ENCODE data around the gene ZNF408. TPM values are rescaled to one million over a fixed set of nuclear protein-coding genes. Genes with fewer than 3 reads are reported as not detected.

The ZNF408 gene
- polyA plus RNA-seq, 1 experiment, result 6.9 TPM

DNA sequence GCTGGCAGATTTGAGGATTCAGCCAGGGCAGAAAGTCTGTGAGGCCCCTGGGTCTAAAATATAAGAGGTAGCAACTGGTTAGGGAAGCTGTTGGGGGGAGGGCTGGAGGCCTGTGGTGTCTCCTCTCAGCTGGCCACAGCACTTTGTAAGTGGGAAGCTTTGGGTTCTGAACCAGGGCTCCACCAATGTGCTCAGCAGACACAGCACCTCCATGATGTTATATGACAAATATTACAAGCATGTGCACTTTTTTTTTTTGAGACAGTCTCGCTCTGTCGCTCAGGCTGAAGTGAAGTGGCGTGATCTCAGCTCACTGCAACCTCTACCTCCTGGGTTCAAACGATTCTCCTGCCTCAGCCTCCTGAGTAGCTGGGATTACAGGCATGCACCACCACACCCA lies 8.4 kb upstream of the ZNF408 start:
- H3K4me3 ChIP-seq (ENCODE audit: low read depth, low read length), result no peak overlapping the region
- POLR2A ChIA-PET, result no interaction called here
- H3K36me3 ChIP-seq (ENCODE audit: control insufficient read depth, insufficient read depth, low read length), result peaks cover 35% of the 10 kb centered on the region
- no peaks in the 10 kb centered on the region for H3K27me3 ChIP-seq (ENCODE audit: control insufficient read depth, insufficient read depth, low read length)
- CTCF ChIA-PET, result interaction anchor here (0.6 kb wide), 1 partner anchor 9 kb away, joined by 5 read pairs; no protein-coding TSS in a partner anchor
- TF ChIP-seq, protein P1, sequence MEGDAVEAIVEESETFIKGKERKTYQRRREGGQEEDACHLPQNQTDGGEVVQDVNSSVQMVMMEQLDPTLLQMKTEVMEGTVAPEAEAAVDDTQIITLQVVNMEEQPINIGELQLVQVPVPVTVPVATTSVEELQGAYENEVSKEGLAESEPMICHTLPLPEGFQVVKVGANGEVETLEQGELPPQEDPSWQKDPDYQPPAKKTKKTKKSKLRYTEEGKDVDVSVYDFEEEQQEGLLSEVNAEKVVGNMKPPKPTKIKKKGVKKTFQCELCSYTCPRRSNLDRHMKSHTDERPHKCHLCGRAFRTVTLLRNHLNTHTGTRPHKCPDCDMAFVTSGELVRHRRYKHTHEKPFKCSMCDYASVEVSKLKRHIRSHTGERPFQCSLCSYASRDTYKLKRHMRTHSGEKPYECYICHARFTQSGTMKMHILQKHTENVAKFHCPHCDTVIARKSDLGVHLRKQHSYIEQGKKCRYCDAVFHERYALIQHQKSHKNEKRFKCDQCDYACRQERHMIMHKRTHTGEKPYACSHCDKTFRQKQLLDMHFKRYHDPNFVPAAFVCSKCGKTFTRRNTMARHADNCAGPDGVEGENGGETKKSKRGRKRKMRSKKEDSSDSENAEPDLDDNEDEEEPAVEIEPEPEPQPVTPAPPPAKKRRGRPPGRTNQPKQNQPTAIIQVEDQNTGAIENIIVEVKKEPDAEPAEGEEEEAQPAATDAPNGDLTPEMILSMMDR (IDR thresholded peaks at IDR 0.05; ENCODE audit: insufficient read depth, low read depth, low read length), result no peak
- DNase-seq (ENCODE audit: low read depth), result no peak

DNA sequence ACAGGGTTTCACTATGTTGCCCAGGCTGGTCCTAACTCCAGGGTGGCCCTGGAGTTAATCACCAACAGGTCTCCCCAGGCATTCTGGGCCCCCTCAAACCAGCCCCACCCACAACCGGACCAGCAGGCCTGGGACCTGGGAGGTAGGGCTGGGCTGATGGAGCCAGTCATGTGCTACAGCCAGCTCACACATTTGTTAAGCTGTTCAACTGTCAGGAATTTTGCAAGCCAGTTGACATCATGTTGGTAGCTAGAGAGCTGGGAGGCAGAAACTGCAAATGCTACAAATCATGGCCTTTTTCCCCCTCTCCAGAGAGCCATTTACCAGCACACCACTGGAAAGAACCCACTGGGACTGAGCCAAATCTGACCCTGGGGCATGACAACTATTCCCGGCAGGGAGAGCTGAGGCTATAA lies 7.2 kb upstream of the ZNF408 start:
- Histone ChIP-seq H3K27me3 (ENCODE audit: control insufficient read depth, insufficient read depth, low read length) (no peaks in the 10 kb centered on the region), H3K4me3 (ENCODE audit: low read depth, low read length) (no peak overlapping the region), H3K36me3 (ENCODE audit: control insufficient read depth, insufficient read depth, low read length) (peaks cover 33% of the 10 kb centered on the region)
- TF ChIP-seq, protein P1 (IDR thresholded peaks at IDR 0.05; ENCODE audit: insufficient read depth, low read depth, low read length), result no peak
- POLR2A ChIA-PET, result no interaction called here
- no peak for DNase-seq (ENCODE audit: low read depth)
- CTCF ChIA-PET, result interaction anchor here (0.9 kb wide), 1 partner anchor 9 kb away, joined by 3 read pairs; no protein-coding TSS in a partner anchor

DNA sequence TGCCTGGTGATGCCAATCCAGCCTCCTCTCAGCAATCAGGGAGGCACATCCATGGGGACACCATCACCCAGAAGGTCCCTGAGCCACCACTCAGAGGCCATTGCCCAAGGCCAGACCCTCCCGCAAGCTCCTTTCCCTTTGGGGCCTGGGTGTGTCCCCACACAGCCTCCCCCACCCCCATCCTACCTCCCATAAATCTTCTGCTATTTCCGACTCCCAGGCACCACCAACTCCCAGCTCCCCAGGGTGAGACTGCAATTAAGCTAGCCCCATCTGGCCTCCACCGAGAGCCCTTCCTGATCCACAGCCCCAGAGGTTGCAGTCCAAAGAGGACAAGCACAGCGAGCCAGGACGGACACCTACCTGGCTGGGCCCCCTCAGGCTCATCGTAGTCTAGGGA lies 6.8 kb upstream of the ZNF408 start:
- ChIA-PET CTCF (interaction anchor here (0.9 kb wide), 1 partner anchor 9 kb away, joined by 3 read pairs; no protein-coding TSS in a partner anchor), POLR2A (no interaction called here)
- no peak for DNase-seq (ENCODE audit: low read depth)
- Histone ChIP-seq H3K4me3 (ENCODE audit: low read depth, low read length) (no peak overlapping the region), H3K27me3 (ENCODE audit: control insufficient read depth, insufficient read depth, low read length) (no peaks in the 10 kb centered on the region), H3K36me3 (ENCODE audit: control insufficient read depth, insufficient read depth, low read length) (peaks cover 33% of the 10 kb centered on the region)
- TF ChIP-seq, protein P1 (IDR thresholded peaks at IDR 0.05; ENCODE audit: insufficient read depth, low read depth, low read length), result no peak

DNA sequence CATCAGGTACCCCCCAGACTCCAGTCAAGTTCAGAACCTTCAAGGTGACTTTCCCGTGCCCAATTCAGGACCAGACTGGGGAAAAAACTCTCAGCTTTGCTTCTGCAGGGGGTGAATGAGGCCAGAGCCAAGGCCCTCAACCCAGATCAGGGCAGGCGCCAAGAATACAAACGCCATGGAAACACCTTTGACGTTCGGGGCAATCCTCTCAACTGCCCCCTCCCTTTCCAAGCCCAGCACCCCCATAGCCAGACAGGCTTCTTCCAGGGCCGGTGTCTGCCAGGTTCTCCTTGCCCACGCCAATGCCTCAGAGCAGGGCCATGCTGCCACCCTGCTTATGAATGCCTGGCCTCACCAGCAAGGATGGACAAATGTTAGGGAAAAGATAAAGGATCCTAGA lies 6.2 kb upstream of the ZNF408 start:
- ChIA-PET CTCF (no interaction called here), POLR2A (no interaction called here)
- Histone ChIP-seq H3K27me3 (ENCODE audit: control insufficient read depth, insufficient read depth, low read length) (no peaks in the 10 kb centered on the region), H3K4me3 (ENCODE audit: low read depth, low read length) (no peak overlapping the region), H3K36me3 (ENCODE audit: control insufficient read depth, insufficient read depth, low read length) (peaks cover 33% of the 10 kb centered on the region)
- no peak for DNase-seq (ENCODE audit: low read depth)
- TF ChIP-seq, protein P1 (IDR thresholded peaks at IDR 0.05; ENCODE audit: insufficient read depth, low read depth, low read length), result no peak

DNA sequence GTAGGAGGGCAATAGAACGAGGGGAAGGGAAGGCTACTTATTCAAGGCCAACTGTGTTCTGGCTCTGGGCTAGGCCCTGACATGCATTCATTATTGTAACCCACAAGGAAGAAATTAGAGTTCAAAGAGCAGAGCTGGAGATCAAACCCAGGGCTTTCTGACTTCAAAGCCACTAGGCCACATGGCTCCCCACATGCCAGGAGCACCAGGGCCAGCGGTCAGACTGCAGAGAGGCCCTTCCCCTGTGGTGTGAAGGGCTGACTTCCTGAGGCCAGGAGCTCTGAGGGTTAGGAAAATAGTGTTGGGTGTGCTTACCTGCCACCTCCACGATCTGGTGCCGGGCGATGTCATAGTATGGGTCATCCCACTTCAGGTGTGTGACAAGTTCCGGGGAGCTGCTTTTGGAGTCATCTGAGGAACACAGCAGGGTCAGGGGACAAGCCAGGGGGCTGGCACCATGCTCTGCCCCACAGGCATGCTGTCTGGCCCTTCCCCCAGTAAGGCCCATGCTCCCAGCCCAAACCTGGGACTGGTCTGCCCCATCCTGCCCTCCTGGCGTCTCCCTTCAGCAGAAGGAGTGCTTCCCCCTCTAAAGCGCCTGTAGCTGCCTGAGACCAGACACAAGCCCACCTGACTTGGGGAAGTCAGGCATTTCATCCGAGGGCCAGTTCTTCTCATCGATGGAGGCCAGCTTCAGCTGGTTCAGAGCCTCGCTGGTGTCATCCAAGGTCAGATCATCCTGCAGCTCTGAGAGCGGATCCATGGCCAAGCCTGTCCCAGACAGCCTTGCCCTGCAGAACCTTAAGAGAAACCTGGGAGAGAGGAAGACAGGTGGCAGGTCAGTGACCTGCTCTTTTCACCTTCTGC lies 5.3 kb upstream of the ZNF408 start:
- TF ChIP-seq, protein P1 (IDR thresholded peaks at IDR 0.05; ENCODE audit: insufficient read depth, low read depth, low read length), result no peak
- no peak for DNase-seq (ENCODE audit: low read depth)
- Histone ChIP-seq H3K36me3 (ENCODE audit: control insufficient read depth, insufficient read depth, low read length) (peaks cover 31% of the 10 kb centered on the region), H3K4me3 (ENCODE audit: low read depth, low read length) (no peak overlapping the region), H3K27me3 (ENCODE audit: control insufficient read depth, insufficient read depth, low read length) (no peaks in the 10 kb centered on the region)
- CTCF ChIA-PET, result no interaction called here
- POLR2A ChIA-PET, result no interaction called here

Measured in BJ (cell line).